ENCODE data around the gene KRTAP12-3.
"Not testable (repeated sequence)": the region's sequence is repeated elsewhere in the genome, so short reads cannot be mapped to it uniquely, and the experiment has no call there.

Gene KRTAP12-3

DNA sequence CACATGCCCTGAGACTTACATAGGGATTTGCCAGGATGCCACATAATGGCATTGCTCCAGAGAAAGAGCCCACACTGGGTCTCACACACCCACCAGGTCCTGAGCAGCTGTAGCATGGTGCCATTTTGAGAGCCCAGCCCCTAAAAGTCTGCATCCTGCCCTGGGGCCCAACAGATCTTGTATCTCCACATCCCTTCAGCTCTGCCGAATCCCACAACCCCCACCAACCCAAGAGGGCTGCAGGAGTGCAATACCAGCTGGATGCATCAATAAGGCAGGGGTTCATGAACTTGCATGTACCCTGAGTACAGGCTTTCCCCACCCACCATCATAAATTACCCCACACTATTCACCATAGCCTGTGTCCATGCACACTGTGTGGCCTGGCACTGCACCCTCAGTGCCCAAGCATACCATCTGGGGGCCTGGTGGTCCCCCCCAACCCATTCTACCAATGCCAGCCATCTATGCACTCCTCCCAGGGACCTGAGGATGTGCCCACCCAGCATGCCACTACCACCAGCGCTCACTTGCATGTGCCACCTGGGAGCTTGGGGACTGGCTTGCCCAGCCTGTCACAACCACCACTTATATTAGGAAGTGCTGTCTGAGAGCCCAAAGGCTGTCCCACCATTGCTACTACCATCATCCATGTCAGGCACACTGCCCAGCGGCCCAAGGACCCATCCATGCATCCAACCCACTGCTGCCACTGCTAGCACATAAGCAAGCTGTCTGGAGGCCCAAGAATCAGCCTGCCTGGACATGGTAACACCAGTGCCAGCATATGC lies 13.1 kb downstream of the KRTAP12-3 start:
- H3K9me3 ChIP-seq (ENCODE audit: control insufficient read depth in 2 of 2, low read length in 2 of 2) = peaks cover 4 to 14% of the 10 kb centered on the region in 2 donors
- H3K36me3 ChIP-seq (ENCODE audit: control insufficient read depth in 2 of 2, insufficient read depth in 2 of 2, low read length in 2 of 2) = no peaks in the 10 kb centered on the region
- peaks cover 0 to 5% of the 10 kb centered on the region in 2 donors for H3K27me3 ChIP-seq (ENCODE audit: control insufficient read depth in 1 of 2, insufficient read depth in 2 of 2, low read length in 2 of 2)
- H3K27ac ChIP-seq (ENCODE audit: low read length) = no peak overlapping the region
- H3K9ac ChIP-seq (ENCODE audit: low read length in 2 of 2) = no peak overlapping the region
- no peak overlapping the region for H3K4me3 ChIP-seq (ENCODE audit: low read length in 2 of 2)
- no peaks in the 10 kb centered on the region for H3K4me1 ChIP-seq (ENCODE audit: control insufficient read depth, insufficient read depth, low read length)

DNA sequence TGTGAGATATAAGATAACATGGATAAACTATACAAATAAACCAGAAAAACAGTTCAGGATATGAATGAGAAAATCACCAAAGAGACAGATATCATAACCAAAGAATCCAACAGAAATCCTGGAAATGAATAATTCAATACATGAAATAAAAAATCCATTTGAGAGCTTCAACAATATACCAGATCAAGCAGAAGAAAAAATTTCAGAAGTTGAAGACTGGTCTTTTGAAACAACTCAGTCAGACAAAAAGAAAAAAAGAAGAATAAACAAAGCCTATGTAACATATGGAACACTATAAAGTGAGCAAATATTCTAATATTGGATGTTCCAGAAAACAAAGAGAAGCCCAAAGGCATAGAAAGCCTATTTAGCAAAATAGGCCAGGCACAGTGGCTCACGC lies 14.2 kb downstream of the KRTAP12-3 start:
- no peak overlapping the region for H3K27ac ChIP-seq (ENCODE audit: low read length)
- H3K36me3 ChIP-seq (ENCODE audit: control insufficient read depth in 2 of 2, insufficient read depth in 2 of 2, low read length in 2 of 2) = no peaks in the 10 kb centered on the region
- peaks cover 0 to 3% of the 10 kb centered on the region in 2 donors for H3K27me3 ChIP-seq (ENCODE audit: control insufficient read depth in 1 of 2, insufficient read depth in 2 of 2, low read length in 2 of 2)
- no peak overlapping the region for H3K4me3 ChIP-seq (ENCODE audit: low read length in 2 of 2)
- no peaks in the 10 kb centered on the region for H3K4me1 ChIP-seq (ENCODE audit: control insufficient read depth, insufficient read depth, low read length)
- H3K9ac ChIP-seq (ENCODE audit: low read length in 2 of 2) = no peak overlapping the region
- H3K9me3 ChIP-seq (ENCODE audit: control insufficient read depth in 2 of 2, low read length in 2 of 2) = peaks cover 4 to 14% of the 10 kb centered on the region in 2 donors

DNA sequence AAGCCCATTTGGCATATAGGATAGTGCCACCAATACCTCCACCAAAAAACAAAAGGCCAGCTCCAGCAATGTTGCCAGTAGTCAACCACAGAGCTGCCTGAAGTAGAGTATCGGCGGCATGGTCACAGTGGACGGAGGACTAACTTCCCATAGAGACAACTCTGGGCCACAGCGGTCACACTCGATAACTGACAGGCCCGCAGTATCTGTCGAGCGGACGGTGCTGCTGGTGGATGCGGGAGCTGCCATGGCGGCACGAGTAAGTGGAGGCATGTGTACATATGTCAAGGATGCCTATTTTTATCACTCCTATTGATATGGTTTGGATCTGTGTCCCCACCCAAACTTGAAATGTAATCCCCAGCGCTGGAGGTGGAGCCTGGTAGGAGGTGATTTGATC lies 20.1 kb downstream of the KRTAP12-3 start:
- Histone ChIP-seq H3K4me3 (ENCODE audit: low read length in 2 of 2) (no peak overlapping the region), H3K36me3 (ENCODE audit: control insufficient read depth in 2 of 2, insufficient read depth in 2 of 2, low read length in 2 of 2) (no peaks in the 10 kb centered on the region), H3K27me3 (ENCODE audit: control insufficient read depth in 1 of 2, insufficient read depth in 2 of 2, low read length in 2 of 2) (peaks cover 0 to 2% of the 10 kb centered on the region in 2 donors), H3K27ac (ENCODE audit: low read length) (no peak overlapping the region), H3K4me1 (ENCODE audit: control insufficient read depth, insufficient read depth, low read length) (no peaks in the 10 kb centered on the region), H3K9ac (ENCODE audit: low read length in 2 of 2) (no peak overlapping the region), H3K9me3 (ENCODE audit: control insufficient read depth in 2 of 2, low read length in 2 of 2) (peaks cover 0 to 3% of the 10 kb centered on the region in 2 donors)

DNA sequence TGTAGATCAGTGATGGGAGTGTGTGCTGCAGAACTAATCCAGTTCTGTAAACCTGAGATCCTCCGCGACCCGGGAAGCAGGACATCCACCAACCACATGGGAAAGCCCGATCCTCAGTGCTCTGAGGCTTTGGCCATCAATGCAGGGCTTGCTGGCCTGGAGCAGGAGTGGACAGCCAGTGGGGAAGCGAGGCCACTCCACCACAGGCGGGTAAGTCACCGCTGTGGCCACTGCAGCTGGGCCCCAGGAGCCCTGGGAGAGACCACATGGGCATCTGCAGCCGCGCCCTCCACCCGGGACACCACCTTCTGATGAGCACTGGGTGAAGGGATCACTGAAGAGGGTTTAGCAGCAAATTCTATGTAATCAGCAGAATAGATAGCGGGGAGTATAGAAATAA lies 23.4 kb downstream of the KRTAP12-3 start:
- no peak overlapping the region for H3K4me3 ChIP-seq (ENCODE audit: low read length in 2 of 2)
- no peaks in the 10 kb centered on the region for H3K36me3 ChIP-seq (ENCODE audit: control insufficient read depth in 2 of 2, insufficient read depth in 2 of 2, low read length in 2 of 2)
- H3K9me3 ChIP-seq (ENCODE audit: control insufficient read depth in 2 of 2, low read length in 2 of 2) = no peaks in the 10 kb centered on the region
- no peak overlapping the region for H3K27ac ChIP-seq (ENCODE audit: low read length)
- peaks cover 0 to 2% of the 10 kb centered on the region in 2 donors for H3K27me3 ChIP-seq (ENCODE audit: control insufficient read depth in 1 of 2, insufficient read depth in 2 of 2, low read length in 2 of 2)
- H3K9ac ChIP-seq (ENCODE audit: low read length in 2 of 2) = no peak overlapping the region
- H3K4me1 ChIP-seq (ENCODE audit: control insufficient read depth, insufficient read depth, low read length) = no peaks in the 10 kb centered on the region

DNA sequence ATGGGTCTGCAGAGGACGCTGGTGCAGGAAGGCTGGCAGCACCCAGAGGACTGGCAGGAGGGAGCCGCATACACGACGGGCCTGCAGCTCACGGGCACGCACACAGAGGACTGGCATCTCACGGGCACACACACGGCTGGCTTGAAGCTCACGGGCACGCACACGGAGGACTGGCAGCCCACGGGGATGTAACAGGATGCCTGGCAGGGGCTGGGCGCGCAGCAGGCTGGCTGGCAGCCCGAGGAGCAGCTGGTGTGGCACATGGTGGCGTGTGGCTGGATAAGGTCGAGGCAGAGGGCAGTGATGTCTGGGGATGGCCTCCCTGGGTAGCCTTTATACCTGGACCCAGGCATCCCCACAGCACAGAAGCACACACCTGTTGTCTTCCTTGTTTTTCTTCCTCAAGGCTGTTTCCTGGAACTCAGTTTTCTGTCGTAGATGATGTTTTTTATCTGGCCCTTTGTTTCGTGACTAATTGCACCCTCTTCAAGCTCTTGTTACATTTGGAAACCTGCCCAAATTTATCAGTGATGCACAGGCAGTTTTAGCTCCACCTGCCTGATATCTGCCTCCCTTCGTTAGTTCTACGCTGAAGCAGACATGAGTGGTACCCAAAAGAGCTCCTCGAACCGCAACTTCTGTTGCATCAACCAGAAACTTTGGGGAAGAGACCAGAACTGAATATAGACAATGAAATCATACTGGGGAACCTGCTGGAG lies 24.3 kb downstream of the KRTAP12-3 start, which contains the start of gene KRTAP12-1:
Gene KRTAP12-1 (minus strand): TSS at position 303 of the 719 bp plus-strand sequence. CDS start 40 bp downstream, at position 263.
- no peaks in the 10 kb centered on the region for H3K4me1 ChIP-seq (ENCODE audit: control insufficient read depth, insufficient read depth, low read length)
- H3K9ac ChIP-seq (ENCODE audit: low read length in 2 of 2) = no peak within 1 kb of the TSS
- H3K9me3 ChIP-seq (ENCODE audit: control insufficient read depth in 2 of 2, low read length in 2 of 2) = no peaks in the 10 kb centered on the region
- H3K4me3 ChIP-seq (ENCODE audit: low read length in 2 of 2) = no peak within 1 kb of the TSS
- no peak within 1 kb of the TSS for H3K27ac ChIP-seq (ENCODE audit: low read length)
- H3K36me3 ChIP-seq (ENCODE audit: control insufficient read depth in 2 of 2, insufficient read depth in 2 of 2, low read length in 2 of 2) = no peaks in the 10 kb centered on the region
- peaks cover 0 to 2% of the 10 kb centered on the region in 2 donors for H3K27me3 ChIP-seq (ENCODE audit: control insufficient read depth in 1 of 2, insufficient read depth in 2 of 2, low read length in 2 of 2)

DNA sequence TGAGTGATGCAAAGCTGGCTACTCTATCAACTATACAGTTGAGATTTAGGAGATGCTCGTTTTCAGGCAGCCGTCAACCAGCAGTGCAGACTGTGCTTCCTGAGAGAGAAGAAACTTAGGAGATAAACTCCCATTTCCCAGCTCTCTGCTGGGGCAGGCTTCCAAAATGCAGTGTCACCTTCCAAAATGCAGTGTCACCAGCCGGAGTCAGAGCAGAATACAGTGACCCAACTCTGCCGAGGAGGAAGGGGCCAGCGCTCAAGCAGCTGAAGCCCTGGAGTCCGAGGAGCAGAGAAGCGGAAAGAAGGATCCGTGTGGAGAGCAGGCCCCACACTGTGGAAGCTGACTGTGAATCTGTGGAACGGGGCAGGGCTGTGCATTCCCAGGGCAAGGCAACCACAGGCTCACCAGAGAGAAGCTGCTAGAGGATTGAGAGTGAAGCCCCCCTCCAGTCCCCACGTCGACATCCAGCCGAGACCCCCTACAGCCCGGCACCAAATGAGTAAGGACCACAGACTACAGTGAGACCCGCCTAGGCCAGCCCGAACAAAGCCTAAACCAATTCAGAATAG lies 24.9 kb downstream of the KRTAP12-3 start:
- no peak overlapping the region for H3K4me3 ChIP-seq (ENCODE audit: low read length in 2 of 2)
- H3K4me1 ChIP-seq (ENCODE audit: control insufficient read depth, insufficient read depth, low read length) = no peaks in the 10 kb centered on the region
- H3K9ac ChIP-seq (ENCODE audit: low read length in 2 of 2) = no peak overlapping the region
- H3K9me3 ChIP-seq (ENCODE audit: control insufficient read depth in 2 of 2, low read length in 2 of 2) = no peaks in the 10 kb centered on the region
- peaks cover 2 to 7% of the 10 kb centered on the region in 2 donors for H3K27me3 ChIP-seq (ENCODE audit: control insufficient read depth in 1 of 2, insufficient read depth in 2 of 2, low read length in 2 of 2)
- H3K27ac ChIP-seq (ENCODE audit: low read length) = no peak overlapping the region
- no peaks in the 10 kb centered on the region for H3K36me3 ChIP-seq (ENCODE audit: control insufficient read depth in 2 of 2, insufficient read depth in 2 of 2, low read length in 2 of 2)

DNA sequence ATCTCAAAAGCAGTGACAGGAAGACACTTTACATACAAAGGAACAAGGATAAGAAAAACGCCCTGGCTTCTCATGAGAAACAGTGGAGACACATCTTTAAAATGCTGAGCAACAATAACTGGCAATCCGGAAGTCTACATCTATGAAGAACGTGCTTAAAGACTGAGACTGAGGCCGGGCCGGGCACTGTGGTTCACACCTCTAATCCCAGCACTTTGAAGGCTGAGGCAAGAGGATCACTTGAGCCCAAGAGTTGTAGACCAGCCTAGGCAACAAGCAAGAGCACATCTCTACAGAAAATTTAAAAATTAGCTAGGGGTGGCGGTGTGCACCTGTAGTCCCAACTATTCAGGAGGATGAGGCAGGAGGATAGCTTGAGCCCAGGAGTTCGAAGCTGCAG lies 26.3 kb downstream of the KRTAP12-3 start:
- Histone ChIP-seq H3K9ac (ENCODE audit: low read length in 2 of 2) (no peak overlapping the region), H3K36me3 (ENCODE audit: control insufficient read depth in 2 of 2, insufficient read depth in 2 of 2, low read length in 2 of 2) (no peaks in the 10 kb centered on the region), H3K27ac (ENCODE audit: low read length) (no peak overlapping the region), H3K9me3 (ENCODE audit: control insufficient read depth in 2 of 2, low read length in 2 of 2) (no peaks in the 10 kb centered on the region), H3K4me1 (ENCODE audit: control insufficient read depth, insufficient read depth, low read length) (no peaks in the 10 kb centered on the region), H3K4me3 (ENCODE audit: low read length in 2 of 2) (no peak overlapping the region), H3K27me3 (ENCODE audit: control insufficient read depth in 1 of 2, insufficient read depth in 2 of 2, low read length in 2 of 2) (peaks cover 3 to 8% of the 10 kb centered on the region in 2 donors)

DNA sequence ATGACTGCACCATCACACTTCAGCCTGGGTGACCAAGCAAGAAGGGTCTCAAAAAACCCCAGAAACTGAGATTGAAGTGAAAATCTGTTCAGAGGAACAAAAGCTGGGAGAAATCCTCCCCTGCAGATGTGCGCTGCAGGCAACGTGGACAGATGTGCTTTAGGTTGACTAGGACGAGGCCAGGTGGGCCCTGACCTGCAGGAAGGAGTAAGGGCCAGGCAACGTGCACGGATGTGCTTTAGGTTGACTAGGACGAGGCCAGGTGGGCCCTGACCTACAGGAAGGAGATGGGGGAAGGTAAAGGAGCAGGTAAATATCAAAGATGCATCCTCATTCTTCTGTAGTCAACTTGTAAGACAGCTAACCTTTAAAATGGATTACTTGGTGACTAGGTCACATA lies 26.8 kb downstream of the KRTAP12-3 start:
- no peaks in the 10 kb centered on the region for H3K4me1 ChIP-seq (ENCODE audit: control insufficient read depth, insufficient read depth, low read length)
- H3K27ac ChIP-seq (ENCODE audit: low read length) = no peak overlapping the region
- no peak overlapping the region for H3K4me3 ChIP-seq (ENCODE audit: low read length in 2 of 2)
- no peaks in the 10 kb centered on the region for H3K9me3 ChIP-seq (ENCODE audit: control insufficient read depth in 2 of 2, low read length in 2 of 2)
- H3K36me3 ChIP-seq (ENCODE audit: control insufficient read depth in 2 of 2, insufficient read depth in 2 of 2, low read length in 2 of 2) = no peaks in the 10 kb centered on the region
- H3K27me3 ChIP-seq (ENCODE audit: control insufficient read depth in 1 of 2, insufficient read depth in 2 of 2, low read length in 2 of 2) = peaks cover 3 to 8% of the 10 kb centered on the region in 2 donors
- H3K9ac ChIP-seq (ENCODE audit: low read length in 2 of 2) = no peak overlapping the region

DNA sequence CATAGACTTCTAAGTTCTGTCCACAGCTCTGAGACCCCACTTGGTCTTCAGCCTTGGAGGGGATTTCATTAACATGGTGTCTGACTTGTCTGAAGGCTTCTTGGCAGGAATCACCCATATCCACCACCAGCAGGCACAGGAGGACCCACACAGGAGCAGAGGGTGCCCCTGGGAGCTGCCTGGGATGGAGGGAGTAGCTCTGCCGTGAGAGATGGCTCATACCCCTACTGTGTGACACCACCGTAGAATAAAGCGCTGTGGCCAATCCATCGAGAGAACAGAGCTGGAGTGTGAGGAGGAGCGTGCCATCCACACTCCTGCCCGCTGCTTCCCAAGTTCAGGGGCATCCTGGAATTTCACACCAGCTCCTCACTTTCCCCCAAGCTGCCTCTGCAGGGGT lies 27.3 kb downstream of the KRTAP12-3 start:
- not testable (repeated sequence) for H3K4me1 ChIP-seq (ENCODE audit: control insufficient read depth, insufficient read depth, low read length)

DNA sequence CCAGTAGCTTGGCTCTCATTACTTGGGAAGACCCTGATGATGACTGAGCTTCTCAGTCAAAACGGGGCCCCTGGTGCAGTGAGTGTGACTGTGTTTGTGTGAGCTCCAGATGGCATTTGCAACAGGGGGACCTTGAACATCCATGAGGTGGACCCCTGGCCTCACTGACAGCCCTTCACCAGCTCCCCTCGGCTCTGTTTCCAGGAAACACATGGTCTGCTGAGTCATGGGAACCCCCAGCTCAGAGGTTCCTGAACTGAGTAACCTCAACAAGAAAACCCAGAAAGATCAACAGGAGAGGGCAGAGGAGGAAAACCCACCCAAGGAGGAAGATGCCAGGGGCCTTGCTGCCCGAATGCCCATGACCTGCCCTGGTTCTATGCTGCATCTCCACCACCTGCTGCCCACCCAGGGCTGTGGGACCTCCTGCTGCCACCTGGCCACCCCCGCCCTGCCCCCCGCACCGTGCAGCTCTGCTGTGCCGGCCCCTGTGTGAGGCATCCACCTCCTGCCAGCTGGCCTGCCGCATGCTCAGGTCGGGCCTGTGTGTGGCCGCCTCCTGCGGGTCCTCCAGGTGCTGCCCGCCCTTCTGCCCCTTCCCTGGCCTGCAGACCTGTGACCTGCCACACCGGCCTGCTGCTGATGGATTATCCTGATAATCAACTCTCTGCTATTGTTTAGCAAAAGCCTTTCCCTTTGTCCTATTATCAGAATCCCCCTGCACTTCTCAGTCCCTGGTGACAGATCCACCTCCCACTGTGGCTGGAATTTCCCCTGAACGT lies 28.5 kb downstream of the KRTAP12-3 start:
- H3K4me1 ChIP-seq (ENCODE audit: control insufficient read depth, insufficient read depth, low read length) = no peaks in the 10 kb centered on the region
- no peaks in the 10 kb centered on the region for H3K36me3 ChIP-seq (ENCODE audit: control insufficient read depth in 2 of 2, insufficient read depth in 2 of 2, low read length in 2 of 2)
- H3K27me3 ChIP-seq (ENCODE audit: control insufficient read depth in 1 of 2, insufficient read depth in 2 of 2, low read length in 2 of 2) = peaks cover 3 to 8% of the 10 kb centered on the region in 2 donors
- H3K9ac ChIP-seq (ENCODE audit: low read length in 2 of 2) = no peak overlapping the region
- no peak overlapping the region for H3K4me3 ChIP-seq (ENCODE audit: low read length in 2 of 2)
- no peak overlapping the region for H3K27ac ChIP-seq (ENCODE audit: low read length)
- H3K9me3 ChIP-seq (ENCODE audit: control insufficient read depth in 2 of 2, low read length in 2 of 2) = no peaks in the 10 kb centered on the region

More for the DNA sequence above, 27.3 kb downstream of the KRTAP12-3 start:
- H3K9me3 ChIP-seq (ENCODE audit: control insufficient read depth in 2 of 2, low read length in 2 of 2); H3K9ac ChIP-seq (ENCODE audit: low read length in 2 of 2); H3K27me3 ChIP-seq (ENCODE audit: control insufficient read depth in 1 of 2, insufficient read depth in 2 of 2, low read length in 2 of 2); H3K4me3 ChIP-seq (ENCODE audit: low read length in 2 of 2); H3K27ac ChIP-seq (ENCODE audit: low read length); H3K36me3 ChIP-seq (ENCODE audit: control insufficient read depth in 2 of 2, insufficient read depth in 2 of 2, low read length in 2 of 2): not testable (repeated sequence)
